Neuronal stem cell (in vitro differentiated cells): Measurements from ENCODE around the gene RARB.

ENCODE experiments used
- DNase-seq: peaks from one replicate; pipeline ENCODE4 v3.0.0-alpha.2; 2013; ENCODE audit warnings: low spot score
- H2AFZ ChIP-seq: one replicate; pipeline ENCODE4 v1.6.1; 2013; ENCODE audit warnings: mild to moderate bottlenecking, low read length, inconsistent platforms
- H2AK5ac ChIP-seq: 2 replicates; pipeline ENCODE4 v1.6.1; 2013; ENCODE audit warnings: low read depth, mild to moderate bottlenecking, inconsistent platforms, low read length, moderate library complexity, mixed read lengths
- H2BK120ac ChIP-seq: 2 replicates; pipeline ENCODE4 v1.6.1; 2013; ENCODE audit warnings: low read depth, mild to moderate bottlenecking, inconsistent platforms, low read length, moderate library complexity, mixed read lengths
- H2BK12ac ChIP-seq: one replicate; pipeline ENCODE4 v1.6.1; 2013; ENCODE audit warnings: low read length, inconsistent platforms
- H2BK15ac ChIP-seq: 2 replicates; pipeline ENCODE4 v1.6.1; 2013; ENCODE audit warnings: mild to moderate bottlenecking, low read length, inconsistent platforms, mixed read lengths
- H2BK5ac ChIP-seq: one replicate; pipeline ENCODE4 v1.6.1; 2013; ENCODE audit warnings: inconsistent platforms, mild to moderate bottlenecking, low read length, moderate library complexity
- H3K14ac ChIP-seq: one replicate; pipeline ENCODE4 v1.6.1; 2013; ENCODE audit warnings: low read length, inconsistent platforms
- H3K18ac ChIP-seq: 2 replicates; pipeline ENCODE4 v1.6.1; 2013; ENCODE audit warnings: low read length, inconsistent platforms
- H3K23ac ChIP-seq: 2 replicates; pipeline ENCODE4 v1.6.1; 2013; ENCODE audit warnings: low read depth, mild to moderate bottlenecking, mixed read lengths, low read length, inconsistent platforms; ENCODE audit not compliant: poor library complexity
- H3K27ac ChIP-seq: replicated peaks from 3 replicates; pipeline ENCODE4 v1.5.1; 2013; ENCODE audit warnings: low read length, inconsistent platforms
- H3K27me3 ChIP-seq, 3 experiments: 2 replicates each; pipeline ENCODE4 v1.6.1; 2013; ENCODE audit warnings: low read length in 3 of 3, mild to moderate bottlenecking in 2 of 3, inconsistent platforms in 1 of 3, low read depth in 1 of 3, mixed read lengths in 1 of 3, moderate library complexity in 1 of 3; ENCODE audit not compliant: control insufficient read depth in 3 of 3, insufficient read depth in 3 of 3
- H3K36me3 ChIP-seq, 2 donors: replicated peaks in 1 of 2; 2 replicates each; pipeline ENCODE4 v1.6.1; 2013; ENCODE audit warnings: low read length in 2 of 2; ENCODE audit not compliant: control insufficient read depth in 2 of 2, insufficient read depth in 2 of 2
- H3K4ac ChIP-seq: 2 replicates; pipeline ENCODE4 v1.6.1; 2013; ENCODE audit warnings: inconsistent platforms, mild to moderate bottlenecking, low read length, moderate library complexity
- H3K4me1 ChIP-seq, 2 donors: 1 replicate in 1 of 2; 2 replicates in 1 of 2; pipeline ENCODE4 v1.6.1; 2013; ENCODE audit warnings: low read length in 2 of 2, low read depth in 1 of 2; ENCODE audit not compliant: control insufficient read depth in 2 of 2, insufficient read depth in 1 of 2
- H3K4me2 ChIP-seq: one replicate; pipeline ENCODE4 v1.6.1; 2013; ENCODE audit warnings: mild to moderate bottlenecking, low read length, inconsistent platforms; ENCODE audit not compliant: insufficient read depth, poor library complexity, severe bottlenecking
- H3K4me3 ChIP-seq, 2 donors: 2 replicates each; pipeline ENCODE4 v1.5.1; 2013; ENCODE audit warnings: low read length in 2 of 2, mild to moderate bottlenecking in 2 of 2, inconsistent platforms in 1 of 2, moderate library complexity in 1 of 2
- H3K79me1 ChIP-seq: one replicate; pipeline ENCODE4 v1.6.1; 2013; ENCODE audit warnings: low read depth, mild to moderate bottlenecking, inconsistent platforms, low read length, moderate library complexity
- H3K9ac ChIP-seq: one replicate; pipeline ENCODE4 v1.6.1; 2013; ENCODE audit warnings: mild to moderate bottlenecking, low read depth, low read length, inconsistent platforms; ENCODE audit not compliant: poor library complexity
- H3K9me3 ChIP-seq, 2 donors: replicated peaks in 1 of 2; 2 replicates each; pipeline versions ENCODE3 to v1.6.1; 2013; ENCODE audit warnings: low read length in 2 of 2, mild to moderate bottlenecking in 2 of 2, inconsistent platforms in 1 of 2, low read depth in 1 of 2, mixed read lengths in 1 of 2, moderate library complexity in 1 of 2; ENCODE audit not compliant: control insufficient read depth in 2 of 2, insufficient read depth in 1 of 2
- H4K8ac ChIP-seq: one replicate; pipeline ENCODE4 v1.6.1; 2013; ENCODE audit warnings: low read depth, mild to moderate bottlenecking, inconsistent platforms, low read length, moderate library complexity
- H4K91ac ChIP-seq: one replicate; pipeline ENCODE4 v1.6.1; 2013; ENCODE audit warnings: low read length, low read depth, mild to moderate bottlenecking, inconsistent platforms; ENCODE audit not compliant: poor library complexity
- WGBS, 2 donors: extraction: QIAGEN DNeasy Blood & Tissue Kit; methylation state at CpG; one replicate each; pipeline ENCODE4 v1.1.7; 2013; ENCODE audit warnings: missing lambda C conversion rate in 2 of 2, mixed read lengths in 1 of 2; ENCODE audit not compliant: insufficient read length in 2 of 2, insufficient replicate concordance in 1 of 2; ENCODE audit errors: extremely low coverage in 2 of 2; 5-methylcytosine and 5-hydroxymethylcytosine counted together

The RARB gene

GRCh38 chr3:25424614-25425013, 3.4 kb upstream of the RARB start:
- Histone ChIP-seq H2BK15ac (no peak overlapping the region), H3K27me3 (no peaks in the 10 kb centered on the region), H3K27ac (no peak overlapping the region), H3K14ac (no peak overlapping the region), H3K4ac (no peak overlapping the region), H2BK120ac (no peak overlapping the region), H2AFZ (peak overlapping the region; percentile 33), H4K8ac (no peak overlapping the region), H3K18ac (no peak overlapping the region), H2BK5ac (no peak overlapping the region), H3K4me2 (no peak overlapping the region), H3K9ac (no peak overlapping the region), H3K36me3 (no peaks in the 10 kb centered on the region), H3K23ac (no peak overlapping the region), H4K91ac (no peak overlapping the region), H3K4me1 (peaks cover 20 to 34% of the 10 kb centered on the region in 2 donors), H3K79me1 (no peaks in the 10 kb centered on the region), H3K9me3 (no peaks in the 10 kb centered on the region), H3K4me3 (no peak overlapping the region), H2AK5ac (no peak overlapping the region), H2BK12ac (no peak overlapping the region)
- no peak for DNase-seq
- whole genome bisulfite sequencing, 2 donors, result no CpG with 5 or more reads among the region's 5 CpGs

- Histone ChIP-seq H4K91ac (no peak overlapping the region), H4K8ac (no peak overlapping the region), H3K18ac (no peak overlapping the region), H3K9ac (no peak overlapping the region), H3K79me1 (no peaks in the 10 kb centered on the region), H3K27ac (no peak overlapping the region), H2AFZ (peak overlapping the region; percentile 34), H3K27me3 (no peaks in the 10 kb centered on the region), H2BK12ac (no peak overlapping the region), H2BK5ac (no peak overlapping the region), H3K14ac (no peak overlapping the region), H2BK120ac (no peak overlapping the region), H3K4ac (no peak overlapping the region), H3K4me2 (no peak overlapping the region), H3K23ac (no peak overlapping the region), H2AK5ac (no peak overlapping the region), H3K4me1 (peaks cover 21 to 35% of the 10 kb centered on the region in 2 donors), H3K36me3 (no peaks in the 10 kb centered on the region), H3K4me3 (no peak overlapping the region), H3K9me3 (no peaks in the 10 kb centered on the region), H2BK15ac (no peak overlapping the region)
- DNase-seq, result no peak
- no CpG with 5 or more reads among the region's 2 CpGs for WGBS, 2 donors
Measured at GRCh38 chr3:25426408-25426807, 1.7 kb upstream of the RARB start.

DNA sequence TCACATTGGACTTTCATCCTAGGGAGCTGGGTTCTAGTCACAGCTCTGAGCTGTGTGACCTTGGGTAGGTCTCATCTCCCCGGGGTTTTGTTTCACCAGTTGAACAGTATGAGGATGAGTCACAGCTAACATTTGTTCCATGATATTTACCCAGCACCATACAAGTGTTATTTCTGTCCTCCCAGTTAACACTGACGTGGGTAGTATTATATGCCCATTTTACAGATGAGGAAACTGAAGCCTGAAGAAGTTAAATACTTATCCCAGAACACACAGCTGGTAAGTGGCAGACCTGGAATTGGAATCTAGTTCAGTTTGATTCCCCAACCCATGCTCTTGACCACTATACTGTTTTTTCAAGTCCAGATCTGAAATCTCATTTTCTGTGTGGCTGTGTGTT, 908 bp upstream of the RARB start:
- Histone ChIP-seq H4K8ac (no peak overlapping the region), H2BK15ac (no peak overlapping the region), H3K27me3 (no peaks in the 10 kb centered on the region), H3K9me3 (no peaks in the 10 kb centered on the region), H3K4me3 (peak overlapping the region in 1 of 2 donors; percentile 53), H2BK5ac (no peak overlapping the region), H3K18ac (no peak overlapping the region), H3K27ac (no peak overlapping the region), H3K9ac (no peak overlapping the region), H4K91ac (no peak overlapping the region), H2BK120ac (no peak overlapping the region), H3K14ac (no peak overlapping the region), H3K36me3 (no peaks in the 10 kb centered on the region), H3K23ac (no peak overlapping the region), H3K4me1 (peaks cover 21 to 37% of the 10 kb centered on the region in 2 donors), H2BK12ac (no peak overlapping the region), H3K79me1 (no peaks in the 10 kb centered on the region), H3K4me2 (peak overlapping the region; percentile 45), H3K4ac (no peak overlapping the region), H2AK5ac (no peak overlapping the region), H2AFZ (peak overlapping the region; percentile 82)
- DNase-seq, result no peak
- no CpG with 5 or more reads among the region's 2 CpGs for WGBS, 2 donors

DNA sequence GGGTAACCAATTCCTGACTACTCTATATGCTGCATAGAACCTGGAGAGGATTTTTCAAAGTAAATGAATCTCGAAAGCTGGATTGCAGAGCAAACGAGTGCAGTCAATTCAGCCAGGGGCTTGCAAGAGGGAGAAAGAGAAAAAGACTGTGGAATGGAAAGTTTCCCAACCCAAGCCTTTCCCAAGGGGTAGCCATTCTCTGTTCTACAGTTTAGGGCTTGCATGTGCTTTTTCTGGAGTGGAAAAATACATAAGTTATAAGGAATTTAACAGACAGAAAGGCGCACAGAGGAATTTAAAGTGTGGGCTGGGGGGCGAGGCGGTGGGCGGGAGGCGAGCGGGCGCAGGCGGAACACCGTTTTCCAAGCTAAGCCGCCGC, 511 bp upstream of the RARB start:
- Histone ChIP-seq H3K79me1 (no peaks in the 10 kb centered on the region), H3K4ac (no peak overlapping the region), H3K9ac (no peak overlapping the region), H3K14ac (no peak overlapping the region), H3K4me1 (peaks cover 21 to 37% of the 10 kb centered on the region in 2 donors), H2BK12ac (no peak overlapping the region), H2BK15ac (no peak overlapping the region), H3K9me3 (no peaks in the 10 kb centered on the region), H3K27me3 (no peaks in the 10 kb centered on the region), H3K4me3 (peak overlapping the region; percentile 53 to 76), H2AK5ac (no peak overlapping the region), H3K18ac (peak overlapping the region; percentile 86), H3K36me3 (no peaks in the 10 kb centered on the region), H3K27ac (no peak overlapping the region), H3K23ac (no peak overlapping the region), H2BK120ac (no peak overlapping the region), H2BK5ac (no peak overlapping the region), H4K8ac (no peak overlapping the region), H2AFZ (peak overlapping the region; percentile 82), H4K91ac (no peak overlapping the region), H3K4me2 (peak overlapping the region; percentile 45)
- no CpG with 5 or more reads among the region's 13 CpGs for WGBS, 2 donors
- DNase-seq, result no peak
